Thyroid gland (tissue), 4 donors: Measurements from ENCODE around the gene APC.

ENCODE experiments used
- POLR2A ChIP-seq, 2 donors: fragments of 450-650 bp; IDR thresholded peaks; one replicate each; pipeline ENCODE4 v1.6.1; 2017; ENCODE audit warnings: antibody characterized with exemption in 2 of 2, mild to moderate bottlenecking in 2 of 2, moderate library complexity in 1 of 2
- TF ChIP-seq, protein P1 (sequence below), 6 experiments: fragments of 200-600 bp in 3 of 6; fragments of 450-650 bp in 3 of 6; sonication (generic) in 3 of 6; IDR thresholded peaks; one replicate each; pipeline ENCODE4 v1.5.1; 2016 to 2019; ENCODE audit warnings: antibody characterized with exemption in 6 of 6, mild to moderate bottlenecking in 2 of 6, inconsistent platforms in 1 of 6, moderate library complexity in 1 of 6

DNA sequence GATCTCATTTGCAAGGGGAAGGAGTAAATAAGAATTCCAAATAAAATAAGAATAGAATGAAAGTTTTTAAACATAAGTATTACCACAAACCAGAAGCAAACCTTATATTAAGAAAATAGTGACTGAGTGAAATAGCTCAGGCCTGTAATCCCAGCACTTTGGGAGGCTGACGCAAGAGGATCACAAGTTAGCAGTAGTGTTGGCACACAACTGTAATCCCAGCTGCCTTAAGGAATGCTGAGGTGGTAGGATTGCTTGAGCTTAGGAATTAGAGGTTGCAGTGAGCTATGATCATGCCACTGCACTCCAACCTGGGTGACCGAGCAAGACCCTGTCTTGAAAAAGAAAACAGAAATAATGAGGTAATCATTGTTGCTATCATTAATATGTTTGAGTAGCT lies 47.0 kb downstream of the APC start:
- TF ChIP-seq, protein P1, sequence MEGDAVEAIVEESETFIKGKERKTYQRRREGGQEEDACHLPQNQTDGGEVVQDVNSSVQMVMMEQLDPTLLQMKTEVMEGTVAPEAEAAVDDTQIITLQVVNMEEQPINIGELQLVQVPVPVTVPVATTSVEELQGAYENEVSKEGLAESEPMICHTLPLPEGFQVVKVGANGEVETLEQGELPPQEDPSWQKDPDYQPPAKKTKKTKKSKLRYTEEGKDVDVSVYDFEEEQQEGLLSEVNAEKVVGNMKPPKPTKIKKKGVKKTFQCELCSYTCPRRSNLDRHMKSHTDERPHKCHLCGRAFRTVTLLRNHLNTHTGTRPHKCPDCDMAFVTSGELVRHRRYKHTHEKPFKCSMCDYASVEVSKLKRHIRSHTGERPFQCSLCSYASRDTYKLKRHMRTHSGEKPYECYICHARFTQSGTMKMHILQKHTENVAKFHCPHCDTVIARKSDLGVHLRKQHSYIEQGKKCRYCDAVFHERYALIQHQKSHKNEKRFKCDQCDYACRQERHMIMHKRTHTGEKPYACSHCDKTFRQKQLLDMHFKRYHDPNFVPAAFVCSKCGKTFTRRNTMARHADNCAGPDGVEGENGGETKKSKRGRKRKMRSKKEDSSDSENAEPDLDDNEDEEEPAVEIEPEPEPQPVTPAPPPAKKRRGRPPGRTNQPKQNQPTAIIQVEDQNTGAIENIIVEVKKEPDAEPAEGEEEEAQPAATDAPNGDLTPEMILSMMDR (IDR thresholded peaks at IDR 0.05), result no peak
- no peak for TF ChIP-seq POLR2A (IDR thresholded peaks at IDR 0.05)
